ENCODE data around the gene MPV17L. TPM values are rescaled to one million over a fixed set of nuclear protein-coding genes. Genes with fewer than 3 reads are reported as not detected.
"Not testable (repeated sequence)": the region's sequence is repeated elsewhere in the genome, so short reads cannot be mapped to it uniquely, and the experiment has no call there.

Gene MPV17L
- total RNA-seq, 1 donor from 2014 or later = 4.4 TPM

GRCh38 chr16:15403392-15403995 lies 7.9 kb downstream of the MPV17L start:
- H3K27ac ChIP-seq = no peak overlapping the region
- DNase-seq (ENCODE audit: extremely low spot score in 2 of 2) = no peak
- intact Hi-C loops (cut with DNase I) = no loop called here
- no peak overlapping the region for H3K4me3 ChIP-seq
- H3K4me1 ChIP-seq = no peaks in the 10 kb centered on the region
- no peaks in the 10 kb centered on the region for H3K9me3 ChIP-seq
- TF ChIP-seq, protein P1, sequence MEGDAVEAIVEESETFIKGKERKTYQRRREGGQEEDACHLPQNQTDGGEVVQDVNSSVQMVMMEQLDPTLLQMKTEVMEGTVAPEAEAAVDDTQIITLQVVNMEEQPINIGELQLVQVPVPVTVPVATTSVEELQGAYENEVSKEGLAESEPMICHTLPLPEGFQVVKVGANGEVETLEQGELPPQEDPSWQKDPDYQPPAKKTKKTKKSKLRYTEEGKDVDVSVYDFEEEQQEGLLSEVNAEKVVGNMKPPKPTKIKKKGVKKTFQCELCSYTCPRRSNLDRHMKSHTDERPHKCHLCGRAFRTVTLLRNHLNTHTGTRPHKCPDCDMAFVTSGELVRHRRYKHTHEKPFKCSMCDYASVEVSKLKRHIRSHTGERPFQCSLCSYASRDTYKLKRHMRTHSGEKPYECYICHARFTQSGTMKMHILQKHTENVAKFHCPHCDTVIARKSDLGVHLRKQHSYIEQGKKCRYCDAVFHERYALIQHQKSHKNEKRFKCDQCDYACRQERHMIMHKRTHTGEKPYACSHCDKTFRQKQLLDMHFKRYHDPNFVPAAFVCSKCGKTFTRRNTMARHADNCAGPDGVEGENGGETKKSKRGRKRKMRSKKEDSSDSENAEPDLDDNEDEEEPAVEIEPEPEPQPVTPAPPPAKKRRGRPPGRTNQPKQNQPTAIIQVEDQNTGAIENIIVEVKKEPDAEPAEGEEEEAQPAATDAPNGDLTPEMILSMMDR (IDR thresholded peaks at IDR 0.05) = no peak
- TF ChIP-seq POLR2AphosphoS5 (IDR thresholded peaks at IDR 0.05; ENCODE audit: insufficient read depth in 1 of 2, low read depth in 1 of 2) (no peak), POLR2A (IDR thresholded peaks at IDR 0.05) (no peak)
- H3K27me3 ChIP-seq = no peaks in the 10 kb centered on the region
- no peaks in the 10 kb centered on the region for H3K36me3 ChIP-seq

- H3K27ac ChIP-seq; H3K4me1 ChIP-seq; H3K4me3 ChIP-seq; intact Hi-C loops (cut with DNase I); DNase-seq (ENCODE audit: extremely low spot score in 2 of 2); H3K9me3 ChIP-seq; H3K27me3 ChIP-seq; H3K36me3 ChIP-seq: not testable (repeated sequence)
Observed at GRCh38 chr16:15404091-15404490, 8.5 kb downstream of the MPV17L start.

GRCh38 chr16:15404792-15405191 lies 9.2 kb downstream of the MPV17L start:
- intact Hi-C loops (cut with DNase I) = no loop called here
- Histone ChIP-seq H3K27me3 (no peaks in the 10 kb centered on the region), H3K4me1 (no peaks in the 10 kb centered on the region), H3K36me3 (no peaks in the 10 kb centered on the region), H3K9me3 (no peaks in the 10 kb centered on the region), H3K4me3 (no peak overlapping the region), H3K27ac (no peak overlapping the region)
- no peak for DNase-seq (ENCODE audit: extremely low spot score in 2 of 2)
- TF ChIP-seq POLR2AphosphoS5 (IDR thresholded peaks at IDR 0.05; ENCODE audit: insufficient read depth in 1 of 2, low read depth in 1 of 2) (no peak), POLR2A (IDR thresholded peaks at IDR 0.05) (no peak)
- TF ChIP-seq, protein P1 (IDR thresholded peaks at IDR 0.05) = no peak

DNA sequence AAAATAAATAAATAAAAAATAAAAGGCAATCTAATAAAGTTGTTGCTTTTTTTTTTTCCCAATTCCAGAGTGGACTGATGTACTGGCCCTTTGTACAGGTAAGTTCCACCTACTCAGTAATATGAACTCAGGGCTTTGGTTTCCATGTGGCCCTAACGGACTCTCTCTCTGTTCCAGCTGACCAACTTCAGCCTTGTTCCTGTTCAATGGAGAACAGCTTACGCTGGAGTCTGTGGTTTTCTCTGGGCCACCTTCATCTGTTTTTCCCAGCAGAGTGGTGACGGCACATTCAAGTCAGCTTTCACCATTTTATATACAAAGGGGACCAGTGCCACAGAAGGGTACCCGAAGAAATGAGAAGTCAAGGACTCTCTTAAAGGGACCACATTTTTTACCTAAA lies 12.2 kb downstream of the MPV17L start:
- H3K27me3 ChIP-seq; intact Hi-C loops (cut with DNase I); H3K36me3 ChIP-seq; H3K27ac ChIP-seq; H3K4me3 ChIP-seq; H3K4me1 ChIP-seq; DNase-seq (ENCODE audit: extremely low spot score in 2 of 2); H3K9me3 ChIP-seq: not testable (repeated sequence)

DNA sequence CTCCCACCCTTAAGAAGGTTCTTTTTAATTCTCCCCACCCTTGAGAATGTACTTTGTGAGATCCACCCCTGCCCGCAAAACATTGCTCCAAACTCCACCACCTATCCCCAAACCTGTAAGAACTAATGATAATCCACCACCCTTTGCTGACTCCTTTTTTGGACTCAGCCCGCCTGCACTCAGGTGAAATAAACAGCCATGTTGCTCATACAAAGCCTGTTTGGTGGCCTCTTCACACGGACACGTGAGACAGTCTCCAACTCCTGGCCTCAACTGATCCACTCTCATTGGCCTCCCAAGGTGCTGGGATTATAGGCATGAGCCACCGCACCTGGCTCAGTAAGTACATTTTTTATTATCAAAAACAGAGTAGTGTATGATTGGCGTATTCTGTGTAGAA lies 13.9 kb downstream of the MPV17L start:
- H3K9me3 ChIP-seq; H3K36me3 ChIP-seq; DNase-seq (ENCODE audit: extremely low spot score in 2 of 2); H3K27ac ChIP-seq; H3K4me3 ChIP-seq; intact Hi-C loops (cut with DNase I); H3K4me1 ChIP-seq; H3K27me3 ChIP-seq: not testable (repeated sequence)

DNA sequence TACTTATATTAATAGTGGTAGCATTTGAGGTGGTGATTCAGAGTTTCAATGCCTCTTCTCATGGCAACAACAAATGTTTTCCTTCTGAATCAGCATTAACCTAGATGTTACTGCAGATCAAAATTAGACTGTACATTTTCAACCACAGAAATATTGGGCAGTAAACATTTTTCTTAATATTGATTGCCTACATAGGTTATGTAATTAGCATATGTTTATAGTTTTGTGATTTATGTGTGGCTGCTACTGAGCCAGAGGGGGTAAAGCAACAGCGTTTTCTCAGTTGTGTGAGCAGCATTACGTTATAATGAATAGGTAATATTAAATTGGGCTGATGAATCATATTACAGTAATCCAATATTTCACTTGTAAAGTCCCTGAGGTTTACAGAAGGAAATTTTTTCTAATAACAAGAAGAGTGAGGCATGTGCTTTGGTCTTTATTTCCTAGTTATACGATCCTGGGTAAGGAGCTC lies 20.0 kb downstream of the MPV17L start:
- H3K36me3 ChIP-seq = no peaks in the 10 kb centered on the region
- DNase-seq (ENCODE audit: extremely low spot score in 2 of 2) = no peak
- no peaks in the 10 kb centered on the region for H3K9me3 ChIP-seq
- H3K27ac ChIP-seq = no peak overlapping the region
- no peaks in the 10 kb centered on the region for H3K27me3 ChIP-seq
- H3K4me1 ChIP-seq = no peaks in the 10 kb centered on the region
- no peak for TF ChIP-seq POLR2AphosphoS5 (IDR thresholded peaks at IDR 0.05; ENCODE audit: insufficient read depth in 1 of 2, low read depth in 1 of 2)
- TF ChIP-seq, protein P1 (IDR thresholded peaks at IDR 0.05) = no peak
- intact Hi-C loops (cut with DNase I) = no loop called here
- H3K4me3 ChIP-seq = no peak overlapping the region

DNA sequence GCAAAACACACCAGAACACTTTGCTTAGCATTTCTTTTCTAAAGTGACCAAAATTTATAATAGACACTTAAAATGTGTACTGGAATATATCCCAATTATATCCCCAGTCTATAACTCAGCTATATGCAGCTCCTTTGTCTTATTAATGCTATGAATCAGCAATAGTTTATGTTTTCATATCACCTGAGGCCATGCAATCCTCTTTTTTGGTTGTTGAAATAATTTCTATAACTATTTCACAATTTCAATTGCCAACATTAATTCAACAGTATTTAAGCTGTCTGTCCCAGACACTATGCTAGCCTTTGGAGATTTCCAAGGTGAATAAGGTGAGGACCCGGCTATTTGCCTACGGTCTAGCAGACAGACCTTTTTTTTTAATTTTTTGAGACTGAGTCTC lies 21.6 kb downstream of the MPV17L start:
- Histone ChIP-seq H3K4me3 (no peak overlapping the region), H3K4me1 (no peaks in the 10 kb centered on the region), H3K36me3 (no peaks in the 10 kb centered on the region), H3K27me3 (no peaks in the 10 kb centered on the region), H3K9me3 (no peaks in the 10 kb centered on the region), H3K27ac (no peak overlapping the region)
- intact Hi-C loops (cut with DNase I) = no loop called here
- no peak for DNase-seq (ENCODE audit: extremely low spot score in 2 of 2)
- no peak for TF ChIP-seq POLR2AphosphoS5 (IDR thresholded peaks at IDR 0.05; ENCODE audit: insufficient read depth in 1 of 2, low read depth in 1 of 2)
- TF ChIP-seq POLR2A (IDR thresholded peaks at IDR 0.05) = no peak
- TF ChIP-seq, protein P1 (IDR thresholded peaks at IDR 0.05) = no peak

Measured in vagina (tissue), 2 donors.